Measurements from ENCODE around the gene HNRNPUL2. TPM values are rescaled to one million over a fixed set of nuclear protein-coding genes. Genes with fewer than 3 reads are reported as not detected.

The HNRNPUL2 gene
- polyA plus RNA-seq, 1 of the 3 experiments (the other 2 are of a cell fraction), result 33.5 TPM

GRCh38 chr11:62753736-62754603, 26.7 kb upstream of the HNRNPUL2 start, which contains the start of gene ZBTB3:
ZBTB3 (minus strand) TSS chr11:62754160; CDS start chr11:62753664, 496 bp downstream.
- under 1% methylated on average over 42 of the region's 47 CpGs for WGBS (ENCODE audit: low lambda C conversion rate)
- H3K9me2 ChIP-seq, result no peaks in the 10 kb centered on the region
- peaks cover 0 to 3% of the 10 kb centered on the region in 2 experiments for H3K36me3 ChIP-seq (replicated peaks in 1 of 2; ENCODE audit: control insufficient read depth in 1 of 2, insufficient read depth in 2 of 2, low read length in 1 of 2)
- ChIA-PET POLR2A (interaction anchor here (0.7 to 2.3 kb wide), 23 partner anchors 8 to 180 kb away, joined by 3 to 33 read pairs (median 8); partner anchors contain the start of genes BSCL2, C11orf98, CSKMT and EEF1G), CTCF (interaction anchor here (0.7 to 3.3 kb wide), 8 partner anchors 10 to 329 kb away, joined by 3 to 18 read pairs (median 4); partner anchors contain the start of gene TAF6L)
- H3K27ac ChIP-seq (ENCODE audit: low read depth in 2 of 2, low read length in 1 of 2), result peak within 1 kb of the TSS; percentile 85 to 95
- peaks cover 33% of the 10 kb centered on the region; the same call in 1 of the 2 replicates for H3K79me2 ChIP-seq (ENCODE audit: insufficient read depth)
- H3K27me3 ChIP-seq (ENCODE audit: insufficient read depth), result no peaks in the 10 kb centered on the region
- DNase-seq, result peak; percentile 90
- H2AFZ ChIP-seq (ENCODE audit: low read depth), result peak within 1 kb of the TSS; percentile 94
- H4K20me1 ChIP-seq (ENCODE audit: insufficient read depth), result no peaks in the 10 kb centered on the region
- peak within 1 kb of the TSS; percentile 66 to 69 for H3K4me3 ChIP-seq (ENCODE audit: low read depth in 2 of 2, low read length in 1 of 2)
- peak within 1 kb of the TSS; percentile 87 for H3K4me2 ChIP-seq
- no peaks in the 10 kb centered on the region for H3K9me3 ChIP-seq
- peaks cover 21% of the 10 kb centered on the region for H3F3A ChIP-seq (replicated peaks; ENCODE audit: insufficient read depth)
- peaks cover 6 to 11% of the 10 kb centered on the region in 2 experiments; a peak in 3 of 4 replicates for H3K4me1 ChIP-seq (ENCODE audit: control insufficient read depth in 1 of 2, insufficient read depth in 2 of 2, low read depth in 1 of 2, low read length in 1 of 2)
- TF ChIP-seq TCF12 (IDR thresholded peaks at IDR 0.05) (no peak), GABPA (IDR thresholded peaks at IDR 0.05; ENCODE audit: low read depth) (peak; percentile 89), TAF1 (IDR thresholded peaks at IDR 0.05; ENCODE audit: borderline replicate concordance, low read depth, low read length) (peak; percentile 78), CHD2 (IDR thresholded peaks at IDR 0.05; ENCODE audit: low read length, partially characterized antibody) (peak; percentile 92), RAD21 (IDR thresholded peaks at IDR 0.05; ENCODE audit: low read length) (no peak), FOSL2 (IDR thresholded peaks at IDR 0.05; ENCODE audit: borderline replicate concordance, low read depth) (no peak), RFX5 (IDR thresholded peaks at IDR 0.05; ENCODE audit: low read length) (no peak), GATA2 (CRISPR knock-in tag; IDR thresholded peaks at IDR 0.05) (no peak), ELF1 (IDR thresholded peaks at IDR 0.05) (peak; percentile 80), MAX (IDR thresholded peaks at IDR 0.05; ENCODE audit: low read depth) (peak; percentile 65; the same call in 1 of the 2 replicates), SMC3 (IDR thresholded peaks at IDR 0.05; ENCODE audit: low read depth, low read length) (no peak), IRF3 (IDR thresholded peaks at IDR 0.05; ENCODE audit: low read depth, low read length) (peak; percentile 78), POLR2AphosphoS5 (IDR thresholded peaks at IDR 0.05; ENCODE audit: low read depth, low read length) (peak; percentile 86), SIN3A (IDR thresholded peaks at IDR 0.05; ENCODE audit: borderline replicate concordance, low read depth, low read length) (no peak), TEAD4 (IDR thresholded peaks at IDR 0.05; ENCODE audit: borderline replicate concordance, insufficient read depth) (no peak), YY1 (IDR thresholded peaks at IDR 0.05; ENCODE audit: low read depth) (peak; percentile 68; the same call in 1 of the 2 replicates), FOXM1 (IDR thresholded peaks at IDR 0.05; ENCODE audit: low read depth) (no peak)
- TF ChIP-seq, protein P1, sequence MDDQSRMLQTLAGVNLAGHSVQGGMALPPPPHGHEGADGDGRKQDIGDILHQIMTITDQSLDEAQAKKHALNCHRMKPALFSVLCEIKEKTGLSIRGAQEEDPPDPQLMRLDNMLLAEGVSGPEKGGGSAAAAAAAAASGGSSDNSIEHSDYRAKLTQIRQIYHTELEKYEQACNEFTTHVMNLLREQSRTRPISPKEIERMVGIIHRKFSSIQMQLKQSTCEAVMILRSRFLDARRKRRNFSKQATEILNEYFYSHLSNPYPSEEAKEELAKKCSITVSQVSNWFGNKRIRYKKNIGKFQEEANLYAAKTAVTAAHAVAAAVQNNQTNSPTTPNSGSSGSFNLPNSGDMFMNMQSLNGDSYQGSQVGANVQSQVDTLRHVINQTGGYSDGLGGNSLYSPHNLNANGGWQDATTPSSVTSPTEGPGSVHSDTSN (IDR thresholded peaks at IDR 0.05), result peak; percentile 97
- peak within 1 kb of the TSS; percentile 83 for H3K9ac ChIP-seq

Data from SK-N-SH (cell line).